HG03378 (cell line): ENCODE measurements around the gene PKD2L1.
"Not testable (repeated sequence)": the region's sequence is repeated elsewhere in the genome, so short reads cannot be mapped to it uniquely, and the experiment has no call there.

ENCODE experiments used
- ATAC-seq: cut with Tn5 transposase; IDR thresholded peaks from one replicate; pipeline ENCODE4 v1.9.1; 2021; ENCODE audit warnings: mild to moderate bottlenecking, moderate library complexity; ENCODE audit not compliant: unreplicated experiment

Gene PKD2L1

GRCh38 chr10:100287756-100288155 is 42.3 kb downstream of the PKD2L1 start:
- ATAC-seq = no peak

- peak; percentile 66 for ATAC-seq
These were observed 43.7 kb downstream of the PKD2L1 start, which contains the start of gene BLOC1S2 for GRCh38 chr10:100286051-100287033. Gene BLOC1S2 (minus strand): TSS chr10:100286680. CDS start chr10:100286659, 21 bp downstream.

- not testable (repeated sequence) for ATAC-seq
These were observed 44.7 kb downstream of the PKD2L1 start for GRCh38 chr10:100285326-100285725.

- no peak for ATAC-seq
These were observed 47.1 kb downstream of the PKD2L1 start for GRCh38 chr10:100282907-100283306.

- ATAC-seq = not testable (repeated sequence)
These were observed 53.1 kb downstream of the PKD2L1 start for GRCh38 chr10:100276971-100277370.

GRCh38 chr10:100267239-100268104 is 62.6 kb downstream of the PKD2L1 start, which contains the start of gene CWF19L1:
Gene CWF19L1 (minus strand): TSS chr10:100267638. CDS start chr10:100267593, 45 bp downstream.
- peak; percentile 67 for ATAC-seq

- ATAC-seq = no peak
These were observed 64.1 kb downstream of the PKD2L1 start for GRCh38 chr10:100265821-100266485.

- ATAC-seq = no peak
These were observed 75.8 kb downstream of the PKD2L1 start for GRCh38 chr10:100254191-100254590.

GRCh38 chr10:100253041-100253440 is 77.0 kb downstream of the PKD2L1 start:
- no peak for ATAC-seq

- ATAC-seq = no peak
These were observed 81.2 kb downstream of the PKD2L1 start for GRCh38 chr10:100248820-100249219.

- no peak for ATAC-seq
These were observed 84.4 kb downstream of the PKD2L1 start for GRCh38 chr10:100245484-100246220.

- no peak for ATAC-seq
These were observed 90.2 kb downstream of the PKD2L1 start for GRCh38 chr10:100239851-100240250.

- ATAC-seq = no peak
These were observed 91.6 kb downstream of the PKD2L1 start for GRCh38 chr10:100238429-100238828.
